NCI-H2171 (cell line): ENCODE measurements around the gene LYRM4.

Experiments
- DNase-seq: peaks from one replicate; lab custom pipeline; 2025; lab: John Stamatoyannopoulos, UW

LYRM4 gene

DNA sequence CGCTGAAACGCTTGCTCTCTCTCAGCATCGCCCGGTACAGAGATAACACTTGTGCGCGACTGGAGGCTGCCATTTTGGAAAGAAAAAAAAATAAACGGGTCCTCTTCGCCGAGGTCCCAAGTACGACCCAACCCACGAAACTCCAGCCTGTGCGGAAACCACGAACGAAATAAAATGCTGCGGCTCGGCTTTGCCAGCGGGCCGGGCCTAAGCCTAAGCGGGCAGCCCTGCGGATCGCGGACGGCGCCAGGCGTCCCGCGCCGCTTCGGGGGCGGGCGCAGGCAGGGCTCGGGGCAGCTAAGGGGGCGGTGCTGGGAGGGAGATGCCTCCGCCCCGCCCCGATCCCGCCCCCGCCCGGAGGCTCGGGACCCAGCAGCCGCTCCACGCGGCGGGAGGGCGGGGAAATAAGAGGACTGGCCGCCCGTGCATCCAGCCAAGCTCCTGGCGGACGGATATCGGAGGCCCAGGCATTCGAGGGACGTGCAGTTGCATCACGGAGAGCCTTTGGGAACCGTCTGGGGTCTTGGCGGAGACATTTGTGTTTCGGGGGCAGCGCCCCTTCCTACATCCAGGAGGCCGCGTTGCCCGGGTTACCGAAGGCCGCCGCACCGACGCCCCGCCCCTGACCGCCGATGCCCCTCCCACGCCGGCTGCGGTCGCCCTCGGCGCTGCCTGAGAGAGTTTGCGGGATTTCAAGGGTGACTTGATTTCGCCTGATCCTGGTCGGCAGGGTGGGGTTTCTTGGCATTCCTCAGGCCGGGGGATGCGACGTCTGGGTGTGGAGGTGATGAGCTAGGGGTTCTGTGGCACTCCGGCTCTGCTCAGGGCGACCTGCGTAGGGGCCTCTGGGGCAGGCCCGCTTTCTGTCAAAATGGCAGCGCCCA lies at the start of gene LYRM4, which contains the start of gene FARS2:
Gene LYRM4 (minus strand): TSS at position 290 of the 884 bp plus-strand sequence. CDS start 217 bp downstream, at position 73.
Gene FARS2 (plus strand): TSS at position 853 of the 884 bp plus-strand sequence.
- peak; percentile 84 for DNase-seq

DNA sequence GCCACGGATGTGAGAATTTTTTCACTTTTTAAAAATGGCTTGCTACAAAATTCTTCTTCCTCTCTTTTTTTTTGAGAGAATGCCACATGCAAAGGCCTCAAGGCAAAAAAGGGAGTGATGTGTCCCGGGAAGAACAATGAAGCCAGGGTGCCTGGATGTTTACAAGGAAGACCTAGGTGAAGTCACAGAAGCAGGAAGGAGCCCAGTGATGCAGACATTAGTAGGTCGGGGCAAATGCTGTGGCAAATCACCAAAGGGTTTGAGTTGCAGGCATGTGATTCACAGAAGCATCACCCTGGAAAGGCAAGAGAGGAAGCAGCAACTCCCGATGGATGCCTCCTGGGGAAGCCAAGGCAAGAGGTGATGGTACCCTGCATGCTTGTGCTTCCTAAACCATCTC lies 47.3 kb upstream of the LYRM4 start:
- no peak for DNase-seq

DNA sequence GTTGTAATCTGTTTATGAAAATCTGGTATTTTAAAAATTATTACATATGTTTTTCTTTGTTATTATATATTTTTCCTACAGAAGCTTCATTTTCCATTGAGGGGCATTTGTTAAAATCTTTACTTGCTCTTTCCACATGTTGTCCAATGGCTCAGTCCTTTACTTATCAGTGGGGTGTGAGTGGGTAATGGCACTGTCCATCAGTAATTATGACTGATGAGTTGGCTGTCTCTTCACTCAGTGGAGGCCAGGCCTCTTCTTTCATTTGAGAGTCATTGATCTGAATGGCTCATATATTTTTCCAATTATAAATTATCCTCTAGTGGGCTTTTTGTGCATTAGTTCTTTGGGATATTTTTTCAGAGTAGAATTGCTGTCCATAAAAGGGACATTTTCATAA lies 46.3 kb upstream of the LYRM4 start:
- DNase-seq, result no peak

DNA sequence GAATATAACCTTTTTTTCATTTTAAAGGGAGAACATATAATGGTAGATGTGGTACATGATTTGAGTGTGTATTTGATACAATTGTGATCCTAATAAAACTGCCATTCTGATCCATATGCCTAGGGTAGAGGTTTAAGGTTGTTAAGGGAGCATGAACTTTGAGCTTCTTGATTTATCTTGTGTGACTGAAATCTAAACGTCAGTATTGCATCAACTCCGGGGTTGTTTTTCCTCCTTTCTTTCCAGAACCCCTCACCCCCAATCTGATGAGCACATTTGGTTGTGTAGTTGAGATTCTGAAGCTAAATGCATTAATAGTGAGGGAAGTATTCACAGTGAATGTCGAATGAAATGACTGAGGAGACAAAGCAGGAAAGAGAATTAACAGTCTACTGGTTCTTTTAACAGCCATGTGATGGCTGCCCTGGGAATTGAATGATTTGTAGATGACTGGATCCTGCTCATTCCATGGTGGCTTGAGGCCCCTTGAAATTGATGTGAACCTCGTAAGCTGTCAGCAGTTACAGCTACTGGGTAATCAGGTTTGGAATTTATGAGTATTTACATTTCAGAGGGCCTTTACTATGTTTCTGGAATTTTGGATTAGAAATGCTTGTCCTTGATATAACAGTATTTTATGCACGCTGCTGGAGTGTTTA lies 45.3 kb upstream of the LYRM4 start:
- DNase-seq, result no peak

DNA sequence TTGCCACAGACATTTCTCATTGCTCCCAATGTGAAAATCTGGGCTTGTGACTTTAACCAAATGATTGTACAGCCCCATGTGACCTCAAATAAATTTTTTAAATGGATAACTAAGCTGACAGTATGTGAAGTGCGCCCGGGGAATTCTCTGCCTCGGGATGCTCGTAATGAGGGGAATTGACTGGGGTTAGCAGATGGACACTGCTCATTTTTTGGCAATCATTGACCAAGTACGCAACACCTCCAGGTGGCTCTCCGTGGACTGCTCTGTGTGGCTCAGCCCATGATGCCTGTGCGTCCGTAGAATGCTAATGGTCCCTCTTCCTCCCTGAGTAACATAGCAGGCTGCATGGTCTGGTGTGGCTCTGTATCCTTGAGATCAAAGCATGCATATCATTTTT lies 42.9 kb upstream of the LYRM4 start:
- no peak for DNase-seq

DNA sequence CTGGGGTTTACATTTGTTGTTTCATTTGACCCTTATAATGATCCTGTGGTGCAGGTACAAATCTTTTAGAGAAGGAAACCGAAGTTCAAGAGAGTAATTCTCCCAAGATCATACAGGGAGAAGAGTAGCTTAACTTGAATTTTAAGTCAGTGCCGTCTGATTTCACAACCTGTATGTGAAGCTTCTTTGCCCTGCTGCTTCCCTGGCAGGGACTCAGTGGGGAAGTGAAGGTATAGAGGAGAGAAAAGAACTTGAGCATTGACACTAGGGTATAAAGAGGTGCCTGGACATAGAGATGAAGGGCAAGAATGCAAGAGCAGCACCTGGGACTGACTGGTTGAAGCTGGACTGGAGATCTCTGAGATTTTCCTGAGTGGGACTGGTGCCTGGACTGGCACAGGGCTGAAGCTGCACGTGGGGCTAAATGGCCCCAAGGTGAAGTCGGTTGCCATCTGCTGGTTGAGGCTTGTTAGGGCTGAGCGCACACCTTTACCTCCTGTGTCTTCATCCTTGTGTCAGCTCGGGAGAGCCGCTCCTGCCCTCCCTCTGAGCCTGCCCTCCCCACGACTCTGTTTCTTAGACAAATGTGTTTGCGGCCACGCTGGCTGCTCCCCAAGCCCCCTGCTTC lies 42.4 kb upstream of the LYRM4 start:
- peak; percentile 17 for DNase-seq

DNA sequence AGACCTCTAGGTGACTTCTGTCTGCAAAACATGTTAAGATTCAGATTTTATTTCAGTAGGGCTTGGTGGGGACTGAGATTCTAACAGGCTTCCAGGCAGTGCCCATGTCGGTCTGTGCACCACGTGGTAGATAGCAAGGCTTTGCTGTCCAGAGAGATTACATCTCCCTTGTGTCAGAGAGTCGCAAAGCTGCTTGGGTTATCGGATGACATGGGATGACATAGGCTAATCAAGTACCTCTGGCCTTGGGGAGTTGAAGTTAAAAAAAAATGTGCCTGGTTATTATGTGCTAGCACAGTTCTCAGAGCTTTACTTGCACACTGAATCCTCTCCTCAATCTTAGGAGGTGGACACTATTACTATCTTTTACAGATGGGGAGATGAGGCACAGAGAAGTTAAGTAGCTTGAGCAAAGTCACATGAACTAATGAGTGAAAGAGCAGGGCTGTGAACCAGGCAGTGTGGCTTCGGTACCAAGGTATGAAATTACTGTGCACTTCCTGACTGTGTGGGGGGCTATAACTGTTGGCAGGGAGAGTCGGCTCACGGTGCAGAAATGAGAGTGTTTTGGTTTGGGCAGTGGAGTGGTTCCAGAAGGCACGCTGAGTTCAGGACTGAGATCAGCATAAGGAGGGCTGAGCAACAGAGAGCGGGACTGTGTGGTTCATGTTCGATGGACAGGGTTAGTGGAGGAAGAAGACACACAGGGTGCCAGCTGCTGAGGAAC lies 41.6 kb upstream of the LYRM4 start:
- DNase-seq, result no peak

DNA sequence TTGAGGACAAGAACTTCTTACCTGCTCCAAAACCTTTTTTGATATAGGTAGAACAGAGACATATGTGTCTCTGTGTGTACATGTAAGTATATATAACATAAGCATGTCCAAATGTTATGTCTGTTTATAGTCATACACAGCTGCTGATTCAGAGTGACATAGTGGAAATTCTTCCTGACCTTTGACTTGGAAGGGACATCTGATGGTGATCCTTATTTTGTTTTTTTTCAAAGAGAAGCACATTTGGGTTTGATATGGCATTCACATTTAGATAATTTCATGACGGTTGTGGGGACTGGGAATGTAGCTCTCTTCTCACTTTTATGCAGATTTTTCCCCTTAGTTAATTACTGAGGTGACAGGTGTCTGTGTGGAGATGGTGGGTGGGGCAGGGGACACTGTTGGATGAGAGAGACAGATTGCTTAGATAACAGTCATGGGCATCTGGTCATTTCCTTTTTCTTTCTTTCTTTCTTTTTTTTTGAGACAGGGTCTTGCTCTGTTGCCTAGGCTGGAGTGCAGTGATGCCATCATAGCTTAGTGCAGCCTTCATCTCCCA lies 39.5 kb upstream of the LYRM4 start:
- DNase-seq, result no peak

DNA sequence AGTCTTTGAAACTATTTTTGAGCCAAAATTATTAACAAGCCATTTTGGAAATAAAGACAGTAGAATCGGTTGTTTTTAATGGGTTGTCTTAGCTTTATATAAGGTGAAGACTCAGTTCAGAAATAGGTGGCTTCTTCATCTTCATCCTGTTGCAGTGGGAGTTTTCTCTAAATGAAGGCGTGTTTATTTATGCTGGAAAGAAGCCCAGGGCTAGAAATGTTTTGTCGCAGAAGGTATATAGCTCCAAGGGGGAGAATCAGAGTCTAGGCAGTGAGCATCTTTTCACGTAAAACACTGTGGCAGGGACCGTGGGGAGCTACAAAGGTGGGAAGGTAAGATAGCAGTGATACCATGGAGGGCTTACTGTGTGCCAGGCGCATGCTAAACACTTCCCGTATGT lies 34.9 kb upstream of the LYRM4 start:
- DNase-seq, result no peak

DNA sequence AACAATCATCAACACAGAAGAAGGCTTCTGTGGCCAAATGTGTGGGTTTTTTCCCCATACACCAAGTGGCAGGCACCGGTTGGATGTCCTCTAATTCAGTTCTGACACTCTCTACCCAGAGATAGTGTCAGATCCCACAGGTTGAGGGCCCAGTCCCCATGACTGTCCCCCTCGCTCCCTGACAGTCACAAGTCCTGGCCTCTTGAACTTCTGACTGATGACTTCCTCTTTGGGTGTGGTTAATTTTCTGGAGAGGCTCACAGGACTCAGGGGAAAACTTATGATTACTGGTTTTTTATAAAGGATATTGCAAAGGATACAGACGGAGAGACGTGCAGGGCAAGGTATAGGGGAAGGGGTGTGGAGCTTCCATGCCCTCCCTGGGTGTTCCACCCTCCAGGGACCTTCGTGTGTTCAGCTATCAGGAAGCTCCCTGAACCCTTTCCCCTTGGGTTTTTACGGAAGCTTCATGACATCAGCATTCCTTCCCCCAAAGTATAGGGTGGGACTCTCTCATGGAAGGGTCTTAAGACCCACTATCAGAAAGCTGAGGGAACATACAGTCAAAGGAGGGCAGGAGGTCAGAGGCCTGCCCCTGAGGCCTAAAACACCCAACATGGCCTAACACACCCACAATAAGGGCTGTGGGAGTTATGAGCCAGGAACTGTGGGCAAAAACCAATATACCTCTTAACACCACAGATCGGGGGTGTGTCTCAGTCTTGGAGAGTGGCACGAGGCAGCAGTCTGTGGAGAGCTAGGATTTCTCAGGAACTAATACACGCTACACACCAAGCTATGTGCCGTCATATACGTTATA lies 33.9 kb upstream of the LYRM4 start:
- no peak for DNase-seq

DNA sequence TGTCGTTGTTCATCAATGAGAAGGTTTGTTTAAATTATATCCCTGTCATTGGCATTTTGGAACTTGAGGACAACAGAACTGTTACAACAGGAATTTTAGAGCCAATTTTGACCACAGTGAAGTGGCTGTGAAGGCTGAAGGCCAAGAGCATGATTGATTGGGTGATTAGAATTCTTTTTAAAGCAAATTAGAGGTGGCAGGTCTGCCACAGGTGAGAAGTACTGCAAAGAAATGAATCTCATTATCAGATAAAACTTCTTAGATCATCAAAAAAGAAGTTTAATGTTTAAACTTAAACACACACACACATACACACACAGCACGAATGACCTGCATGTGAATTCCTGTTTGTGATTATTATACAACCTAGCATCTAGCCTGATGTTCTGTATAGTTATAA lies 32.9 kb upstream of the LYRM4 start:
- no peak for DNase-seq

DNA sequence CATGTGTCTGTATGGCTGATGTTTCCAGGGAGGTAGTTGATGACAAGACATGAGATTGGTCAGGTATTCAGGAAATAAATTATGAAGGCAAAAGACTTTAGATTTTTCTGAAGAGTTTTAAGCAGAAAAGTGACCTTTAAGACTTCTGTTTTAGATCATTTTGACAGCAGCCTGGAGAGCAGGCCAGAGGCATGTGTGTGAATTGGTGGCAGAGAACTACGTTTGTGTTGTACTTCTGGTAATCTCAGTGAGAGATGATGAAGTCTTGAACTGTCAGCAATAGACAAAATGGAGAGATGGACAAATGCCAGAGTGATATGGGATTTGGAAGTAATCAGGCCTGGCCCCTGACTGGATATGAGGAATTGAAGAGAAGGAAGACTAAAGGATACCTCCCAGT lies 31.4 kb upstream of the LYRM4 start:
- no peak for DNase-seq

DNA sequence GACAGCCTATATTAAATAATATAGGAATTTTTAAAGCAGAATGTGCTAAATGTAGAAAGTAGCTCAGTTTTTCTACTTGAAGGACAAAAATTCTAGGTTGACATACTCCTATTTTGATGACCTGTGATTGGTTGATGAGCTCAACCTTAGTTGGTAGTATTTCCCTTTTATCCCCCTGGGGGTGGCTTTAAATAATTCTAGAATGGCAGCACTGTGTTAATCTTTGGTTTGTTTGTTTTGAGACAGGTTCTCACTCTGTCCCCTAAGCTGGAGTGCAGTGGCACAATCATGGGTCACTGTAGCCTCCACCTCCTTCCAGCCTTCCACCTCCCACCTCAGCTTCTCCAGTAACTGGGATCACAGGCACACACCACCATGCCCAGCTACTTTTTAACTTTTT lies 29.8 kb upstream of the LYRM4 start:
- DNase-seq, result no peak

DNA sequence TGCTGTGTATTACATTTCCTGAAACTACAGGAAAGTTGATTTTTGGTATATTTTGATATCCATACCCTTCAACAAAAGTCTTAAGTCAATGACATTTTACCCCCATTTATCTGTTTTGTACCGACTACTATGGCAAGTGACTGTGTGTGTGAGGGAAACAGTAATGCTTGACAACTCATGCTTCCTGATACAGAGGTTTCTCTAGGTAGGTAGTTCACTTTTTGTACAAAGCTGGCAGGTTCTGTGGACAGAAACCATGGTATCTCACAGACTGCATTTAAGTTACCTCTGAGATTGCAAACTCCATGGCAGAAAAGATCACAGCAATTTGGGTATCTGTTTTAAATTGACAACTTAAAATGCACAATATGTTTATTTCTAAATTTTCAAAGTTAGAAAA lies 29.3 kb upstream of the LYRM4 start:
- no peak for DNase-seq

DNA sequence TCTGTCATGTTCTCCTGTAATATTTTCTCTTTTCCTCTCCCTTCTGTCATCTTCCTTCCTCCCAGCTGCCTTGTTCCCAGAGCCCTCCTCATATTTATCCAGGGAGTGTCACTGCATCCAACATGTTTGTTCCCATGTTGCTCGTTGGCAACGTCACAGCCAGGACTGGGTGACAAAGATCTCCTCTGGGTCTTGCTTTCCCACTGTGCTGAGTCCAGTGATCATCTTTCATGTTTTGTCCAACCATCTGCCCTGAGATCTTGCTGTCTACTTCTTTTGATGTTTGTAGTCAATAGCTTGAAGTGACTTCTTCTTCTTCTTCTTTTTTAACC lies 27.2 kb upstream of the LYRM4 start:
- DNase-seq, result no peak

DNA sequence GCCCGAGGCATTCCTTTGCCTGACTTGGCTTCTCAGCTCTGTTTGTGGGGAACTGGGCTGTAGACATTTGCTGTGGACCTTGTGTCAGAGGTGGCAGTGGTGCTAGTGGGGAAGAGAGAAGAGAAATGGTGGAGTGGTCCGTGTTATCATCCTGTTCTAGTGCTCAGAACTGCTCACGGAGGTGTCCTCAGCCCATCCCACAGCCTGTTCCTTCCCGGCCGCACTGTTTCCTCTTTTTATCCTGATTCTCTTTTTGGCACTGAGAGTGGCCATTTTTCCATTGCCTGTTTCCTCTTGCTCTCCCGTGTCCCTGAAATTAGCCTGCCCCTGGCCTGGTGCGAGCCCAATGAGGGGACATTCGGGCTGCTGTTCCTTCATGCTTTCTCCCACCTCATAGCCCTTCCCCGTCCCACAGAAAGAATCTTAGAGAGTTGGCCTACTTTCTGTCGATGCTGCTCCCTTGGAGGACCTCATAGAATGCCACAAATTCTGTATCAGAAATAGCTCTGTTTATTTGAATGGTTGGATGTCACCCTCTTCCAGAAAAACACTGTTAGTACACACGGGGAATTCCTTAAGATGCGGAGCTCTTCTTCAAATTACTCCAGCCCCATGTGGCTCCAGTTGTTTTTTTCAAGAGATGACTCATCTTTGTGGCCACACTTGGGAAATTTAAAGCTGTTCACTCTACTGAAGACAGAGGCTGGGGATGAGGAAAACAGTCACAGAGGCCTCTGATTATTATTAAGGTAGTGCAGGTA lies 26.6 kb upstream of the LYRM4 start:
- no peak for DNase-seq

DNA sequence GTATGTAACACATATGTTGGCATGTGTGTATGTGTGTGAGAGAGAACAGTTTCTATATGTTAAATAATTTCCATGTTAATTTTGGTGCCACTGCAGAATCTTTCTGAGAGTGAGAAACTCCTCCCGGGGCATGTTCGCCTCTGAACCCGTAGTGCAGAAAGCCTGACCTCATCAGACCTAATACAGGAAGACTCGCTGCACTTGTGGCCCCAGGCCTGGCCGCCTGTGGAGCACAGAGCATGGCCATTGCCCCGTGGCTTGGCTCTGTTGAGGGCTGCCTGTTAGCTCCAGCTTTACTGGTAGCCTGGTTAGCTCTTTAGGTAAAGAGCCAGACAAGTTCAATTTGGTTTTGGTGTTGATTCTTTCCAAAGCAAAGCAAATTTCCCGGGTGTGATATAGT lies 26.0 kb upstream of the LYRM4 start:
- no peak for DNase-seq

DNA sequence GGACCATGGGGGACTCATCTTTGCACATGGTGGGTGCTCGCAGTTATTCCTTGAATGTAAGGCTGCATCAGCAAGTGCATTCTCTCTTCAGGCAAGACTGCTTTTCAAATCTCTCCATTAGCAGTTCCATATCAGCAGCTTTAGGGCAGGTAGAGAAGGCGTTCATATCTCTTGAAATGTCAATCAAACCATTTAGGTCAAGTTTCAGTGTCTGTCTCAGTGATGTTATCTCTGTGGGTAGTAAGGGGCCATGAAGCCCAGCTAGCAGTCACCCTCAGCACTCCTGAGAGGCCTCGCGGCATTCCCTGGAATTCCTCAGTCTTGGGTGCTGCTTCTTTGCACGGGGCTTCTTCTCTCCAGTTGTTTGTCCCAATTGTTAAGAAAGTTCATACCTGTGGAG lies 24.8 kb upstream of the LYRM4 start:
- DNase-seq, result no peak

DNA sequence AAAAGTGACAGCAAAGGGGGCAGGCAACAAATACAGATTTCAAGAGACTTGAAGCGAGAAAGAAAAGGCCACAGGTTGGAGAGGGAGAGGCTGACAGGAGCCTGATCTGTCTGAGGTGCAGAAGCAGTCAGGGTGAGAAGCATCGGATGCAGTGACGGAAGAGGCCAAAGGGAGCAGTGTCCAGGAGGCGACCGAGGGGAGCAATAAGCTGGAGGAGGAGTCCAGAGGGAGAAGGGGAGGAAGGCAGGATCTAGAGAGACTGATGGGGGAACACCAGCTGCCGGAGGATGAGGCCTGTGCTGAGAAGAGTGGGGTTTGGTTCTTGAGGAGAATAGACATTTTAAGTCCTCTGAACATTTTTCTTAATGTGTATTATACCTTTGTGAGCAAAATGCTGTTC lies 24.3 kb upstream of the LYRM4 start:
- DNase-seq, result no peak

DNA sequence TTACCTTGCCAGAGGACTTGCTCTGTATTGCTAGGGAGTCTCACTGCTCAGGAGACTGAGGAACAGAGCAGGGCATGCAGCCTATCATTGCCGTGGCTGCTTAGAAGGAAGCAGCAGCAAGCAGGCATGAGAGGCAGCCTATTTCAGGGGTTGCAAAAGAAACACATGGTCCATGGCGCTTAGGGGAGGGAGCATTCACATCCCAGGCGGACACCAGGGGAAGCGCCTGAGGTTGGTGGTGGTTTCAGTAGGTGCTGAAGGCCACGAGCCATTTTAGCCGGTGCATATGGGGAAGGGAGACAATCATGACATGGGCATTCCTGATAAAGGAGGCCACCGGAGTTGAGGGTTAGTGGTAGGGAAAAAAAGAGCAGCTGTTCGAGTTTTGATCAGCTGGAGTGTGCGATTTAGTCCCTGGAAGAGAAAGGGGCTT lies 21.5 kb upstream of the LYRM4 start:
- DNase-seq, result no peak
